ENCODE results near the gene TRANK1. TPM values are rescaled to one million over a fixed set of nuclear protein-coding genes. Genes with fewer than 3 reads are reported as not detected.

Gene TRANK1
- total RNA-seq, 1 experiment from 2014 or later = 10.5 TPM

GRCh38 chr3:36993326-36994283 lies 48.8 kb upstream of the TRANK1 start, which contains the start of gene MLH1 (continued):
- TF ChIP-seq ARID4B (CRISPR knock-in tag; IDR thresholded peaks at IDR 0.05; ENCODE audit: borderline replicate concordance) (0 out of 2 replicates have a peak, but pooled peaks have one; percentile 68), SOX15 (CRISPR knock-in tag; IDR thresholded peaks at IDR 0.05) (no peak), ERG (CRISPR knock-in tag; IDR thresholded peaks at IDR 0.05) (no peak), TP53 (CRISPR knock-in tag; IDR thresholded peaks at IDR 0.05) (no peak), CBFB (CRISPR knock-in tag; IDR thresholded peaks at IDR 0.05; ENCODE audit: low read depth) (no peak), STAT6 (CRISPR knock-in tag; conservative IDR thresholded peaks at IDR 0.05; ENCODE audit: low read depth) (no peak), ZNF317 (CRISPR knock-in tag; IDR thresholded peaks at IDR 0.05; ENCODE audit: borderline replicate concordance, low read depth) (no peak), GABPB1 (CRISPR knock-in tag; IDR thresholded peaks at IDR 0.05) (peak; percentile 65), TEAD1 (CRISPR knock-in tag; IDR thresholded peaks at IDR 0.05) (0 out of 2 replicates have a peak, but pooled peaks have one; percentile 26), ZBTB21 (CRISPR knock-in tag; IDR thresholded peaks at IDR 0.05; ENCODE audit: borderline replicate concordance) (no peak), ATF6 (CRISPR knock-in tag; IDR thresholded peaks at IDR 0.05) (no peak), E2F5 (CRISPR knock-in tag; IDR thresholded peaks at IDR 0.05) (peak; percentile 80; the same call in 1 of the 2 replicates), NR3C1 (CRISPR knock-in tag; conservative IDR thresholded peaks at IDR 0.05; ENCODE audit: low read depth) (no peak), JUN (CRISPR knock-in tag; IDR thresholded peaks at IDR 0.05) (0 out of 2 replicates have a peak, but pooled peaks have one; percentile 35), CREB1 (CRISPR knock-in tag; IDR thresholded peaks at IDR 0.05) (0 out of 2 replicates have a peak, but pooled peaks have one; percentile 41), NFYB (CRISPR knock-in tag; conservative IDR thresholded peaks at IDR 0.05; ENCODE audit: low read depth) (peak; percentile 95)
- TF ChIP-seq, protein P1, sequence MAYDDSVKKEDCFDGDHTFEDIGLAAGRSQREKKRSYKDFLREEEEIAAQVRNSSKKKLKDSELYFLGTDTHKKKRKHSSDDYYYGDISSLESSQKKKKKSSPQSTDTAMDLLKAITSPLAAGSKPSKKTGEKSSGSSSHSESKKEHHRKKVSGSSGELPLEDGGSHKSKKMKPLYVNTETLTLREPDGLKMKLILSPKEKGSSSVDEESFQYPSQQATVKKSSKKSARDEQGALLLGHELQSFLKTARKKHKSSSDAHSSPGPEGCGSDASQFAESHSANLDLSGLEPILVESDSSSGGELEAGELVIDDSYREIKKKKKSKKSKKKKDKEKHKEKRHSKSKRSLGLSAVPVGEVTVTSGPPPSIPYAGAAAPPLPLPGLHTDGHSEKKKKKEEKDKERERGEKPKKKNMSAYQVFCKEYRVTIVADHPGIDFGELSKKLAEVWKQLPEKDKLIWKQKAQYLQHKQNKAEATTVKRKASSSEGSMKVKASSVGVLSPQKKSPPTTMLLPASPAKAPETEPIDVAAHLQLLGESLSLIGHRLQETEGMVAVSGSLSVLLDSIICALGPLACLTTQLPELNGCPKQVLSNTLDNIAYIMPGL (CRISPR knock-in tag; IDR thresholded peaks at IDR 0.05) = no peak
- TF ChIP-seq, protein P2, sequence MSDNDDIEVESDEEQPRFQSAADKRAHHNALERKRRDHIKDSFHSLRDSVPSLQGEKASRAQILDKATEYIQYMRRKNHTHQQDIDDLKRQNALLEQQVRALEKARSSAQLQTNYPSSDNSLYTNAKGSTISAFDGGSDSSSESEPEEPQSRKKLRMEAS (CRISPR knock-in tag; IDR thresholded peaks at IDR 0.05) = peak; percentile 80
- TF ChIP-seq, protein P3, sequence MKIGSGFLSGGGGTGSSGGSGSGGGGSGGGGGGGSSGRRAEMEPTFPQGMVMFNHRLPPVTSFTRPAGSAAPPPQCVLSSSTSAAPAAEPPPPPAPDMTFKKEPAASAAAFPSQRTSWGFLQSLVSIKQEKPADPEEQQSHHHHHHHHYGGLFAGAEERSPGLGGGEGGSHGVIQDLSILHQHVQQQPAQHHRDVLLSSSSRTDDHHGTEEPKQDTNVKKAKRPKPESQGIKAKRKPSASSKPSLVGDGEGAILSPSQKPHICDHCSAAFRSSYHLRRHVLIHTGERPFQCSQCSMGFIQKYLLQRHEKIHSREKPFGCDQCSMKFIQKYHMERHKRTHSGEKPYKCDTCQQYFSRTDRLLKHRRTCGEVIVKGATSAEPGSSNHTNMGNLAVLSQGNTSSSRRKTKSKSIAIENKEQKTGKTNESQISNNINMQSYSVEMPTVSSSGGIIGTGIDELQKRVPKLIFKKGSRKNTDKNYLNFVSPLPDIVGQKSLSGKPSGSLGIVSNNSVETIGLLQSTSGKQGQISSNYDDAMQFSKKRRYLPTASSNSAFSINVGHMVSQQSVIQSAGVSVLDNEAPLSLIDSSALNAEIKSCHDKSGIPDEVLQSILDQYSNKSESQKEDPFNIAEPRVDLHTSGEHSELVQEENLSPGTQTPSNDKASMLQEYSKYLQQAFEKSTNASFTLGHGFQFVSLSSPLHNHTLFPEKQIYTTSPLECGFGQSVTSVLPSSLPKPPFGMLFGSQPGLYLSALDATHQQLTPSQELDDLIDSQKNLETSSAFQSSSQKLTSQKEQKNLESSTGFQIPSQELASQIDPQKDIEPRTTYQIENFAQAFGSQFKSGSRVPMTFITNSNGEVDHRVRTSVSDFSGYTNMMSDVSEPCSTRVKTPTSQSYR (CRISPR knock-in tag; IDR thresholded peaks at IDR 0.05) = 0 out of 2 replicates have a peak, but pooled peaks have one; percentile 58

Data from WTC11 (cell line).